UCSD-AML1 (cell line): ENCODE measurements around the gene PLXNA2.

Experiments
- DNase-seq: peaks from one replicate; lab custom pipeline; 2025; ENCODE audit not compliant: unreplicated experiment; lab: John Stamatoyannopoulos, UW

Gene PLXNA2

GRCh38 chr1:208265122-208265469 is 20.9 kb upstream of the PLXNA2 start:
- DNase-seq, result no peak

- no peak for DNase-seq
These were observed 20.4 kb upstream of the PLXNA2 start for GRCh38 chr1:208264469-208265121.

GRCh38 chr1:208261874-208262273 is 17.7 kb upstream of the PLXNA2 start:
- no peak for DNase-seq

GRCh38 chr1:208258277-208258676 is 14.1 kb upstream of the PLXNA2 start:
- no peak for DNase-seq

- no peak for DNase-seq
These were observed 13.2 kb upstream of the PLXNA2 start for GRCh38 chr1:208257351-208257750.

DNA sequence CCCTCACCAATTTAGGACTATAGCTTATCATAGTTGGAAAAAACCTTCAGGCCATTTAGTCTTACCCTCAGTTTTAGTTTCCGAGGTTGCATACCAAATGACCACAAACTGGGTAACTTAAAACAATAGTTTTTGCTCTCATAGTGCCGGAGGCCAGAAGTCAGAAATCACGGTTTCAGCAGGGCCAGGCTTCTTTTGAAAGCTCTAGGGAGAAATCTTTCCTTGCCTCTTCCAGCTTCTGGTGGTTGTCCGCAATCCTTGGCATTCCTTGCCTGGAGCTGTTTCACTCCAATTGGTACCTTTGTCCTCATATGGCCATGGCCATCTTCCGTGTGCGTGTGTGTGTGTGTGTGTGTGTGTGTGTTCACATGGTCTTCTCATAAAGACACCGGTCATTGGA is 12.4 kb upstream of the PLXNA2 start:
- no peak for DNase-seq

DNA sequence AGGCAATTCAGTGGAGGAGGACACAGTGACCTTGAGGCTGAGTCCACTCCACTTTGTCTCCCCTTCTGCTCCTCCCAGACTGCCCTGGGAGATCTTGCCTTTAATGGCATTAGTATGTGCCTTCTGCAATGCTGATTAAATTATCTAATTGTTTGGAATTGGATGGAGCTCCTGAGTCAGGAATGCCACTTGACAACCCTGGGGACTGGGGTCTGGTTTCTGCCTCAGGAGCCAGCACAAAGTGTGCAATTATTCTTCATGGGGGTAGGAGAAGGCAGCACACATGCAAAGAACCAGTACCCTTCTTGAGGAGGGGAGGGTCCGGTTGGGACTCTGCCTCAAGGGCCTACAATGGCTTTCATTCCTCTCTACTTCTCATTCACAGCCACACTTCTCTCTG is 11.9 kb upstream of the PLXNA2 start:
- DNase-seq, result no peak

GRCh38 chr1:208254862-208255261 is 10.7 kb upstream of the PLXNA2 start:
- DNase-seq, result no peak

- no peak for DNase-seq
These were observed 10.2 kb upstream of the PLXNA2 start for GRCh38 chr1:208254376-208254775.

- no peak for DNase-seq
These were observed 8.8 kb upstream of the PLXNA2 start for GRCh38 chr1:208252836-208253576.

- DNase-seq, result no peak
These were observed 8.0 kb upstream of the PLXNA2 start for GRCh38 chr1:208251911-208252835.

GRCh38 chr1:208251015-208251414 is 6.8 kb upstream of the PLXNA2 start:
- DNase-seq, result no peak

DNA sequence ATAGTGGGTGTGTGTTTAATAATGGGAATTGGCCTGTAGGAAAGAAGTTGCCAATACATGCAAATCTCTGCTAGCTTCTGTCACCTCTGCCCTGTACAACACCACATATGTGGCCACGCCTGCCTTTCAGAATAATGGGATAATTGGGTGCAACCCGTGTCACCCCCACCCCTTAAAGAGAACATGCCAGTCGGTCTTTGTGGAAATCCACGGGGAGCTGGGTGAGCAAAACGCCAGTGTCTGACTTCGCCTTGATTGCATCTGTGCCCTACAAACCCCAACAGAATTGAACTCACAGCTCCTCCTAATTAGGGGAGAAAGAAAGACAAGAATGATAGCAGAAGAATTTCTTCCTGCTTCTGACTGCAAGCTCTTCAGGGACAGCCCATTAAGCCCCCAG is 6.4 kb upstream of the PLXNA2 start:
- DNase-seq, result no peak

- no peak for DNase-seq
These were observed 5.0 kb upstream of the PLXNA2 start for GRCh38 chr1:208248991-208249696.

GRCh38 chr1:208248307-208248801 is 4.2 kb upstream of the PLXNA2 start:
- no peak for DNase-seq

DNA sequence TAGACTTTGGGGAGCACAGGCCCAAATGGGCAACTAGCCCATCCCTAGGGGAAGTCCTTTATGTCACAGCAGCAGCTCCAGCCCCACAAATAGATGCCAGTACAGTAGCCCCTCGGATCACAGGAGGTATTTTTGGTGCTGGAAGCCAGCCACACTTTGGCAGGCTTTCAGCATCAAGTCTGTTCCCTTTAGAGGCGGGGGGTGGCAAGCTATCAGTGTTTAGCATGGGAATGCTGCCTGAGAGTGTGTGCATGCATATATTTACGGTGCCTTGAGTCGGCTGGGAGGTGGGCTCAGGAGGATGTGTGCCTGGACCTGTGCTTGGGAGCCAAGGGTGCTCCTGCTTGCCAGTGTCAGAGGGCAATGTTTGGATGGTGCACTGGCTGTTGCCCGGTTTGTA is 3.5 kb upstream of the PLXNA2 start:
- DNase-seq, result no peak

DNA sequence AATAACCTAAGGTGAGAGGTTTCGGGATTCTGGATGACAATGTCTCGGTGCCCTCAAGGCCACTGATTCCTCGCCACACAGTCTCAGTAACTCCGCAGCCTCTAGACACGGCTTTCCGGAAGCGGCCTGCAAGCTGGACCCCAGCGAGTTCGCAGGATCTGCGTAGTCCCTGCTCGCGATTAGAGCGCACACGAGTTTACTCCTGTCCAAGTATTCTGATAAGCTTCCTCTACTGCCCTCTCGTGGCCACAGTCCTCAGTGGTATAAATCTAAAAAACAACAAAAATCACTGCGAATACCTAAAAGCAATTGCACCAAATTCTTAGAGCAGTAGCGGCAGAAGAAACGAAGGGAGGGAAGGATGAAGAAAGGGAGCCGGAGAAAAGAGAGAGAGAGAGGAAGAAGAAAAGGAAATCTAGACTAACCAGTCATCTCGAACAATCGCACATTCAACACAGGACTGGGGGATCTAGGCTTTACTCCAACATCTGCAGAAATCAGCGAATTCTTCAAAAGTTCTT is 1.1 kb upstream of the PLXNA2 start:
- peak; percentile 78 for DNase-seq

DNA sequence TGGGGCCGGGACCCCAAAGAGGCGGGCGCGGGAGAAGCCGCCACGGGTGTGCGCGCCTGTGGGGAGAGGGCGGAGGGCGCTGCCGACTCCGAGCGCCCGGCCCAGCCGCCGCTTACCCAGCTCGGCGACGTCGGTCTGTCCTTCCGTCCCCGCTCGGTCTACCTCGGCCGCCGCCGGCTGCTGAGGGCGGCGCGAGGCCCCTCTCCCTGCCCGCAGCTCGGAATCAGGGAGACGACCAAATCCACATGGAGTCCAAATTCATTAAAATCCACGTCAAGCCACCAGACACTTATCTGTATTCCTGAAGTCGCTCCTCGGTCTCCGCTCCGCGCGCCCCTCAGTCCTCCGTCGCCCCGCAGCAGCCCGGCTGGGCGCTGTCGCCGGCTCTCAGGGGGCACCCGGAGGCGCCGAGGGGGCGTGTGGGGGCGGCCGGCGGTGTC is 637 bp downstream of the PLXNA2 start:
- DNase-seq, result peak; percentile 52

- DNase-seq, result peak; percentile 52
These were observed 1.1 kb downstream of the PLXNA2 start for GRCh38 chr1:208242941-208243526.

GRCh38 chr1:208242146-208242545 is 2.0 kb downstream of the PLXNA2 start:
- DNase-seq, result no peak
